Psoas muscle (tissue), 8 donors: Measurements from ENCODE around the gene AKAP9. TPM values are rescaled to one million over a fixed set of nuclear protein-coding genes. Genes with fewer than 3 reads are reported as not detected.

Experiments used
- ATAC-seq, 4 donors: fragments of 200-7000 bp; cut with Tn5 transposase; one replicate each; pipeline ENCODE4 v1.9.1; 2020; ENCODE audit warnings: moderate library complexity in 3 of 4, mild to moderate bottlenecking in 2 of 4
- DNase-seq, 2 donors: peaks; one replicate each; pipeline ENCODE4 v3.0.0-alpha.2; 2020
- H3K27ac ChIP-seq: fragments of 200-600 bp; one replicate; pipeline ENCODE4 v1.8.0; 2022
- H3K27me3 ChIP-seq, 3 donors: fragments of 200-600 bp in 1 of 3; one replicate each; pipeline versions ENCODE4 v1.6.1 to v1.8.0; 2013 to 2022; ENCODE audit warnings: low read length in 2 of 3, mild to moderate bottlenecking in 2 of 3, moderate library complexity in 1 of 3; ENCODE audit not compliant: insufficient read depth in 3 of 3
- H3K36me3 ChIP-seq, 2 donors: fragments of 200-600 bp in 1 of 2; one replicate each; pipeline versions ENCODE4 v1.6.1 to v1.8.0; 2013 to 2022; ENCODE audit warnings: low read depth in 1 of 2, mild to moderate bottlenecking in 1 of 2, moderate library complexity in 1 of 2; ENCODE audit not compliant: insufficient read depth in 1 of 2
- H3K4me1 ChIP-seq: fragments of 200-600 bp; one replicate; pipeline ENCODE4 v1.8.0; 2022
- H3K4me3 ChIP-seq: fragments of 200-600 bp; one replicate; pipeline ENCODE4 v1.8.0; 2022; ENCODE audit warnings: mild to moderate bottlenecking
- H3K9me3 ChIP-seq: fragments of 200-600 bp; one replicate; pipeline ENCODE4 v1.8.0; 2022
- WGBS, 3 donors: extraction: QIAGEN DNeasy Blood & Tissue Kit; methylation state at CpG; one replicate each; pipeline versions ENCODE4 v1.1.6 to v1.1.7; 2013; 5-methylcytosine and 5-hydroxymethylcytosine counted together
- intact Hi-C, 2 donors: fragments of 100-400 bp; cut with DNase I; formaldehyde crosslinking; loops; one replicate each; pipeline versions ENCODE4 v1.11.0 to v1.14.2; 2022
- polyA plus RNA-seq, 3 donors: library from polyadenylated mRNA; stranded (reverse); fragments of 200-250 nt; gene quantifications; one replicate each; pipeline ENCODE4 v1.2.3, GENCODE V29; 2013
- total RNA-seq, 4 donors: library from RNA; stranded (reverse); fragmentation: NEBNext Ultra II Directional in 2 of 4; extraction: Animal tissue kit (Norgen Biotek cat#: 25700) in 2 of 4; gene quantifications; one replicate each; pipeline versions ENCODE4 v1.2.1 to v1.2.4, GENCODE V29; 2021 to 2023
- TF ChIP-seq, protein P1 (sequence below): fragments of 200-600 bp; IDR thresholded peaks from one replicate; pipeline ENCODE4 v1.8.0; 2022; ENCODE audit warnings: antibody characterized with exemption
- donor health status: healthy with polysubstance abuse.
- donor health status: DM: no; HTN: no; CAD: no; lungs with moderate emphysema.
- donor health status: Bipolar disorder and iron deficiency.
- donor health status: healthy.
- donor health status: DM: yes; HTN: yes; CAD: no.
- donor health status: DM: no; HTN: no; CAD: no.
- donor health status: DM: no; HTN: no; CAD: no.
- donor health status: DM: yes; HTN: yes; CAD: no.

The AKAP9 gene
- total and polyA plus RNA-seq, 7 donors: 6.0 to 44.4 (median 24.6) TPM

DNA sequence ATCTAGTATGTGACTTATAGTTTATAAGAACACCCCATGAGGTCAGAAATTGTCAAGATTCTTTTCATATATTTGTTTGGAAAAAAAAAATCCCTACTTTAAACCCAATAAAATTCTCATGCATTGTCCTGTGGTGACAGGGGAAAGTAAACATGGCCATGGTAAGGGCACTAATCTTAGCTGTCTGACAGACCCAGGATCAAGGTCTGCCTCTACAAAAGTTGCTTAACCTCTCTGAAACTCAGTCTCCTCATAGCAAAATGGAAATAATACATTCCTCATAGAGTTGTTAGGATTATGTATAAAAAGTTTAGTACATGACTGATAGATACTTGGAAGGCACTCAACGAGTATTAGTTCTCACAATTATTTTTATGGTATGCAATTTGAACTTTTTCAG is 22.3 kb upstream of the AKAP9 start:
- intact Hi-C loops: no loop called here
- DNase-seq: no peak
- 65 to 85% (median 73%) methylated on average over 1 of the region's 1 CpG for WGBS, 3 donors
- Histone ChIP-seq H3K9me3 (no peaks in the 10 kb centered on the region), H3K4me1 (no peaks in the 10 kb centered on the region), H3K4me3 (no peak overlapping the region), H3K27me3 (no peaks in the 10 kb centered on the region), H3K27ac (no peak overlapping the region), H3K36me3 (no peaks in the 10 kb centered on the region)
- TF ChIP-seq, protein P1, sequence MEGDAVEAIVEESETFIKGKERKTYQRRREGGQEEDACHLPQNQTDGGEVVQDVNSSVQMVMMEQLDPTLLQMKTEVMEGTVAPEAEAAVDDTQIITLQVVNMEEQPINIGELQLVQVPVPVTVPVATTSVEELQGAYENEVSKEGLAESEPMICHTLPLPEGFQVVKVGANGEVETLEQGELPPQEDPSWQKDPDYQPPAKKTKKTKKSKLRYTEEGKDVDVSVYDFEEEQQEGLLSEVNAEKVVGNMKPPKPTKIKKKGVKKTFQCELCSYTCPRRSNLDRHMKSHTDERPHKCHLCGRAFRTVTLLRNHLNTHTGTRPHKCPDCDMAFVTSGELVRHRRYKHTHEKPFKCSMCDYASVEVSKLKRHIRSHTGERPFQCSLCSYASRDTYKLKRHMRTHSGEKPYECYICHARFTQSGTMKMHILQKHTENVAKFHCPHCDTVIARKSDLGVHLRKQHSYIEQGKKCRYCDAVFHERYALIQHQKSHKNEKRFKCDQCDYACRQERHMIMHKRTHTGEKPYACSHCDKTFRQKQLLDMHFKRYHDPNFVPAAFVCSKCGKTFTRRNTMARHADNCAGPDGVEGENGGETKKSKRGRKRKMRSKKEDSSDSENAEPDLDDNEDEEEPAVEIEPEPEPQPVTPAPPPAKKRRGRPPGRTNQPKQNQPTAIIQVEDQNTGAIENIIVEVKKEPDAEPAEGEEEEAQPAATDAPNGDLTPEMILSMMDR: no peak
- no peak for ATAC-seq

DNA sequence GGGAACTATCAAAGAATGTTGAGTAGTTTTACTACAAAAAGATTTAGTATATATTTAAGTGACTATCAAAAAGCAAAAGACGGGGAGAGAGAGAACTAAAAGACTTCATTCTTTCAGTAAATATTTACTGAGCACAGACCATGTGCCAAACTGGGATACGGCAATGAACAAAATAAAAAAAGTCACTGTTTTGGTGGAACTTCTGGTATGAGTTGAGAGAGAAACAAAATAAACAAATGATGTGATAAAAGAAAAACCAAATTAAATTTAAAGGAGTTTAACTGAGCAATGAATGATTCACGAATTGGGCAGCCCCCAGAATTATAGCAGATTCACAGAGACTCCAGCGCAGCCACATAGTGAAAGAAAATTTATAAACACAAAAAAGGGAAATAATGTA is 17.8 kb upstream of the AKAP9 start:
- ATAC-seq (no peak), DNase-seq (no peak)
- TF ChIP-seq, protein P1: no peak
- Histone ChIP-seq H3K9me3 (no peaks in the 10 kb centered on the region), H3K4me1 (no peaks in the 10 kb centered on the region), H3K27ac (no peak overlapping the region), H3K4me3 (no peak overlapping the region), H3K36me3 (no peaks in the 10 kb centered on the region), H3K27me3 (peaks cover 0 to 5% (median 0%) of the 10 kb centered on the region in 3 donors)
- WGBS, 3 donors: 67 to 83% (median 73%) methylated on average over 4 of the region's 4 CpGs
- intact Hi-C loops: no loop called here

DNA sequence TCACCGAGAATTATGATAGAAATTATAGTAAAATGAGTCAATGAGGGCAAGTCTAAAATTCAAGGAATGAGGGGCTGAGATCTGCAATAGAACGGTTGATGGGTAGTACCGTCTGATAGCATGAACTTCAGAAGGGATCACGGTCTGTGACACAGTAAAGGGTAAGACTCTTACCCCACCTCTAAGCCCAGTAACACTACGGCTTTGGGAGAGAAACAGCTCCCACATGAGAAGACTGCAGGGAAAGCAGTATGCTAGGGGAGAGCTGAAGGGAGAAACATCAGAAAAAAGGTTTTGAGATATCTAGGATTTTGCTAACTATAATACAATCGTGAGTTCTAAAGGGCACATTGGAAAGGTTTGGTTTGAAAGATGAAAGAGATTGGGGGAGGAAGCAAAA is 12.8 kb upstream of the AKAP9 start:
- Histone ChIP-seq H3K36me3 (no peaks in the 10 kb centered on the region), H3K27ac (no peak overlapping the region), H3K27me3 (peaks cover 0 to 5% (median 0%) of the 10 kb centered on the region in 3 donors), H3K9me3 (no peaks in the 10 kb centered on the region), H3K4me3 (no peak overlapping the region), H3K4me1 (no peaks in the 10 kb centered on the region)
- TF ChIP-seq, protein P1: no peak
- no peak for DNase-seq
- no peak for ATAC-seq
- WGBS, 3 donors: 74 to 82% (median 79%) methylated on average over 6 of the region's 6 CpGs
- intact Hi-C loops: no loop called here

DNA sequence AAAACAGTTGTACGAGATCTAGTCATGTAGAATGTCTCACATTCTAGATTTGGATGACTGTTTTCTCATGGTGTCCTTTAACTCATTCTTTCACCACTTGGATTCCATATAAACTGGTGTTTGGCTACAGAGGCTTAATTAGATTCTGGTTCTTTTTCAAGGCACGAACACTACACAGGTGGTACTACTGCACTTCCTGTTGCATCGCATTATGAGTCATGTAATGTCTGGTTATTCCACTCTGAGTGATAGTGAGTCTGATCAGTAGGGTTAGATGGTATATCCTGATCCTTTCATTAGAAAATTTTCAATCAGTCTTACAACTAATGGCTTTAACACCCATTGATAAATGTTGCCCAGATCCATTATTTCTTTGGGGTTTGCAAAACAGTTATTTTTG is 11.2 kb upstream of the AKAP9 start:
- H3K36me3 ChIP-seq: no peaks in the 10 kb centered on the region
- intact Hi-C loops: no loop called here
- no peak for DNase-seq
- H3K4me3 ChIP-seq: no peak overlapping the region
- H3K9me3 ChIP-seq: no peaks in the 10 kb centered on the region
- H3K27me3 ChIP-seq: peaks cover 0 to 5% (median 0%) of the 10 kb centered on the region in 3 donors
- no peak for ATAC-seq
- no peak overlapping the region for H3K27ac ChIP-seq
- 76 to 83% (median 78%) methylated on average over 3 of the region's 3 CpGs for WGBS, 3 donors
- H3K4me1 ChIP-seq: no peaks in the 10 kb centered on the region
- TF ChIP-seq, protein P1: no peak

DNA sequence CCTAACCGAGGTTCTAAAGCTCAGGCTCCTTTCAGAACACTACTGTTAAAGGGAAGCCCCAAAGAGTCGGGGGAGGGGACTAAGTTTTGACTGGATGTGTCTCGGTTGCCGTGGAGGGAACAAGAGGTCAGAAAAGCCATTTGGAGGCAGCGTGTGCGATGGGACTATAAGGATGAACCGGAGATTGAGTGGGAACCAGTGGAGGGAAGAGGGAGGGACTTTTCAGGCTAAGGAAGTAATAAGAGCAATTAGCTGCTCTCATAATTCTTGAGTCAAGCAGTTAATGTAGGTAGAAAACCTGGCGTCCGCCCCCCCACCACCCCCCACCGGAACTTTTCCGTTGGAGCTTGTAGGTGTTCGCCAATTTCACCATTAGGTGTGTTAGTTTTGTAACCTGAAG is 491 bp upstream of the AKAP9 start:
- H3K27ac ChIP-seq: peak overlapping the region; percentile 92
- 0 to 1% (median 1%) methylated on average over 12 of the region's 12 CpGs for WGBS, 3 donors
- H3K36me3 ChIP-seq: no peaks in the 10 kb centered on the region
- H3K4me1 ChIP-seq: peaks cover 22% of the 10 kb centered on the region
- peak overlapping the region; percentile 84 for H3K4me3 ChIP-seq
- intact Hi-C loops: no loop called here
- TF ChIP-seq, protein P1: no peak
- DNase-seq: peak in 1 of 2 donors; percentile 18
- ATAC-seq: peak in 1 of 4 donors; percentile 25
- H3K9me3 ChIP-seq: no peaks in the 10 kb centered on the region
- H3K27me3 ChIP-seq: no peaks in the 10 kb centered on the region
